VCaP (cell line): ENCODE data around the gene CHCHD1.

ENCODE experiments used
- H3K27ac ChIP-seq: fragments of 450-650 bp; 2 replicates; pipeline ENCODE4 v1.5.1; 2017
- TF ChIP-seq, protein P1 (sequence below): fragments of 450-650 bp; conservative IDR thresholded peaks from 2 replicates; pipeline ENCODE4 v1.5.1; 2017; ENCODE audit warnings: mild to moderate bottlenecking, moderate library complexity

Gene CHCHD1

DNA sequence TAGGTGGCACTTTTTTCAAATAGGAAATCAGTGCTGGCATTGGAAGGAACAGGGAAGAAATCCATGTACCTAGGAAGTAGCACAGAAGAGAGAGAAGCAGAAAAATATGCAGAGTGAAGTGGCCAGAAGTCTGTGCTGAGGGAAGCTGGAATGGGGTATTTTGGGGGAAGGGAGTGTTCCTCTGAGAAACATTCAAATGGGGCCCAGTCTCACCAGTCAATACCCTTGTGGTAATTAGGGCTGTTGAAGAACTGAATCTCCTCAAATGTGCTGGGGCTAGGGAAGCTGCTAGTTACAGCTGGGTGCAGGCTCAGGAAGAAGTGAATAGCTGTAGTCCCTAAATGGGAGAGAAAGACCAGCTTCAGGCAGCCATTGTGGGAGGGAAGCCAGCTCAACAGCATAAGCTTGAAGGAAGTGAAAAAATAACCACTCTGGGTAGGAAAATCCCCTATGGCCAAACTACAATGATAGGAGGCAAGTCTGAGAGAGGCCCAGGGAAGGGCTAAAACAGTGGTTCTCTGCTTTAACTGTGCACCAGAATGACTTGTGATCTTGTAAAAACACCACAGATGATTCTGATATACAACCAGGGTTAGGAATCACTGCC lies 21.9 kb downstream of the CHCHD1 start:
- TF ChIP-seq, protein P1, sequence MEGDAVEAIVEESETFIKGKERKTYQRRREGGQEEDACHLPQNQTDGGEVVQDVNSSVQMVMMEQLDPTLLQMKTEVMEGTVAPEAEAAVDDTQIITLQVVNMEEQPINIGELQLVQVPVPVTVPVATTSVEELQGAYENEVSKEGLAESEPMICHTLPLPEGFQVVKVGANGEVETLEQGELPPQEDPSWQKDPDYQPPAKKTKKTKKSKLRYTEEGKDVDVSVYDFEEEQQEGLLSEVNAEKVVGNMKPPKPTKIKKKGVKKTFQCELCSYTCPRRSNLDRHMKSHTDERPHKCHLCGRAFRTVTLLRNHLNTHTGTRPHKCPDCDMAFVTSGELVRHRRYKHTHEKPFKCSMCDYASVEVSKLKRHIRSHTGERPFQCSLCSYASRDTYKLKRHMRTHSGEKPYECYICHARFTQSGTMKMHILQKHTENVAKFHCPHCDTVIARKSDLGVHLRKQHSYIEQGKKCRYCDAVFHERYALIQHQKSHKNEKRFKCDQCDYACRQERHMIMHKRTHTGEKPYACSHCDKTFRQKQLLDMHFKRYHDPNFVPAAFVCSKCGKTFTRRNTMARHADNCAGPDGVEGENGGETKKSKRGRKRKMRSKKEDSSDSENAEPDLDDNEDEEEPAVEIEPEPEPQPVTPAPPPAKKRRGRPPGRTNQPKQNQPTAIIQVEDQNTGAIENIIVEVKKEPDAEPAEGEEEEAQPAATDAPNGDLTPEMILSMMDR, result no peak
- no peak overlapping the region for H3K27ac ChIP-seq

GRCh38 chr10:73806176-73806950 lies 24.5 kb downstream of the CHCHD1 start:
- H3K27ac ChIP-seq, result no peak overlapping the region
- TF ChIP-seq, protein P1, result no peak

DNA sequence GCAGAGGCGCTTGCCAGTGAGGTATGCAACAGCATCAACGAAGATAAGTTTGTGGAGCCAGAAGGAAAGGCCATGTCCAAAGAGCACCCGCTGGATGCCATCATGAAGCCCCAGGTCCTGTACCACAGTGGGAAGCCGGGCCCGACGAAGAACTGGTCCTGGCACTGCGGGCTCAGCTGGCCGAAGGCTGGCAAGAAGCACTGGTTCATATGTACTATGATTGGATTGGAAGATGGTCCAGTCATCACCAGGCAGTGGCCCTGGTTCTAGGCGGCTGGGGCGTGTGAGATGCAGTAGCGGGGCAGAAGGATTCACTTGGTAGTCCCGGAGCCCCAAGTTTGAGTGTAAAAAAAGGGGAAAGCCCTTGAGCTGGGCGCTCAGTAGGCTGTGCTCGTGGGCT lies 25.6 kb downstream of the CHCHD1 start:
- TF ChIP-seq, protein P1, result no peak
- no peak overlapping the region for H3K27ac ChIP-seq

DNA sequence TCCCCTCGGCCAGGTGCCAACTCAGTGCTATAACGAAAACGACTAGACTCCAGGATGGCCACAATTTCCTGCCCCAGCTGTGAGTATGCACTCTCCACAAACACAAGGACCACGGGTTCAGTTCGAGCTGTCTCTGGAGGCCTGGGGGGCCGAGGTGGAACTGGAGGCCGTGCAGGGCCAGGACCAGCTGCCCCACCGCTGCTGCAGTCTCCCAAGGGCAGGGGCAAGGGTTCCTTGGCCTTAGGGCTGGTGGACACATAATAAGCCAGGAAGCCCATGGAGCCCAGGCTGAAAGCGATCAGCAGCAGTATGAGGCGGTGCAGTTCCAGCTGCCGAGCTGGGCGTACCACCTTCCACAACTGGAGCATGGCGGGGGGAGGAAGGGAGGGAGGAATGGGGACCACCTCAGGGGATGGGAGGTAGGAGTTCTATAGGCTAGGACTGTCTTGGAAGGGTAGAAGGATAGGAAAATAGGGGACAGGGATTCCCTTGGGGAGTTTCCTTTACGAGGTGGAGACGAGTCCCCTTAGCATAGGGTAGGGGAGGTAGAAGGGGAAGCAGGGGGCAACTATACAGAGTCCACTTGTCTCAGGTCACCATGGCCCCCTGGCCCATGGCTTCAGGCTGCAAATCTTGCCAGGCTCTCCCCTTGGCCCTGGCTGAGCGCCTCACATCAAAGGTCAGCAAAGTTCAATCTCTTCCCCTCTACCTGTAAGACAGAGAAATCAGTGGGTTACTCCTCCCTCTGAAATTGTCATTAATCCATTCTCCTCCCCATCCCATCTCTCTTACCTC lies 26.4 kb downstream of the CHCHD1 start:
- no peak overlapping the region for H3K27ac ChIP-seq
- TF ChIP-seq, protein P1, result no peak

GRCh38 chr10:73809061-73809818 lies 27.4 kb downstream of the CHCHD1 start:
- TF ChIP-seq, protein P1, result no peak
- H3K27ac ChIP-seq, result no peak overlapping the region

- TF ChIP-seq, protein P1, result no peak
- peak overlapping the region; percentile 84 for H3K27ac ChIP-seq
Observed at GRCh38 chr10:73810358-73810734, 28.5 kb downstream of the CHCHD1 start.
